Measurements from ENCODE around the gene MSANTD3. TPM values are rescaled to one million over a fixed set of nuclear protein-coding genes. Genes with fewer than 3 reads are reported as not detected.

Gene MSANTD3
- total and polyA plus RNA-seq, 3 donors from 2014 or later = 11.5 to 24.9 (median 16.9) TPM

GRCh38 chr9:100394816-100395215, 32.1 kb upstream of the MSANTD3 start:
- no peak overlapping the region for H3K27ac ChIP-seq
- no peaks in the 10 kb centered on the region for H3K36me3 ChIP-seq (ENCODE audit: low read depth, missing control alignments)
- WGBS, 2 donors = 84% methylated on average over 2 of the region's 2 CpGs
- no peak for DNase-seq
- intact Hi-C loops (cut with DNase I; ENCODE audit: low total_unique reads) = no loop called here
- TF ChIP-seq POLR2A (IDR thresholded peaks at IDR 0.05) (no peak), CTCF (IDR thresholded peaks at IDR 0.05) (no peak)
- no peaks in the 10 kb centered on the region for H3K4me1 ChIP-seq
- H3K9me3 ChIP-seq = no peaks in the 10 kb centered on the region
- no peaks in the 10 kb centered on the region for H3K27me3 ChIP-seq
- H3K4me3 ChIP-seq = no peak overlapping the region

GRCh38 chr9:100396769-100397168, 30.2 kb upstream of the MSANTD3 start:
- no peaks in the 10 kb centered on the region for H3K4me1 ChIP-seq
- TF ChIP-seq POLR2A (IDR thresholded peaks at IDR 0.05) (no peak), CTCF (IDR thresholded peaks at IDR 0.05) (no peak)
- H3K4me3 ChIP-seq = no peak overlapping the region
- H3K36me3 ChIP-seq (ENCODE audit: low read depth, missing control alignments) = no peaks in the 10 kb centered on the region
- no peak overlapping the region for H3K27ac ChIP-seq
- intact Hi-C loops (cut with DNase I; ENCODE audit: low total_unique reads) = no loop called here
- no peak for DNase-seq
- no peaks in the 10 kb centered on the region for H3K27me3 ChIP-seq
- 85 to 87% methylated on average over 9 of the region's 9 CpGs for WGBS, 2 donors
- no peaks in the 10 kb centered on the region for H3K9me3 ChIP-seq

- H3K27ac ChIP-seq = no peak overlapping the region
- TF ChIP-seq POLR2A (IDR thresholded peaks at IDR 0.05) (no peak), CTCF (IDR thresholded peaks at IDR 0.05) (no peak)
Measured at GRCh38 chr9:100397529-100398266, 29.2 kb upstream of the MSANTD3 start.

GRCh38 chr9:100401042-100401441, 25.9 kb upstream of the MSANTD3 start:
- H3K9me3 ChIP-seq = no peaks in the 10 kb centered on the region
- H3K36me3 ChIP-seq (ENCODE audit: low read depth, missing control alignments) = no peaks in the 10 kb centered on the region
- 100% methylated on average over 1 of the region's 1 CpG for whole genome bisulfite sequencing, 2 donors
- TF ChIP-seq POLR2A (IDR thresholded peaks at IDR 0.05) = no peak
- TF ChIP-seq CTCF (IDR thresholded peaks at IDR 0.05) = no peak
- no peak overlapping the region for H3K4me3 ChIP-seq
- no peak for DNase-seq
- no peaks in the 10 kb centered on the region for H3K4me1 ChIP-seq
- H3K27ac ChIP-seq = no peak overlapping the region
- intact Hi-C loops (cut with DNase I; ENCODE audit: low total_unique reads) = no loop called here
- no peaks in the 10 kb centered on the region for H3K27me3 ChIP-seq

More at GRCh38 chr9:100397529-100398266, 29.2 kb upstream of the MSANTD3 start:
- intact Hi-C loops (cut with DNase I; ENCODE audit: low total_unique reads) = no loop called here
- H3K27me3 ChIP-seq = no peaks in the 10 kb centered on the region
- 83 to 87% methylated on average over 3 of the region's 3 CpGs for WGBS, 2 donors
- H3K9me3 ChIP-seq = no peaks in the 10 kb centered on the region
- DNase-seq = no peak
- H3K4me1 ChIP-seq = no peaks in the 10 kb centered on the region
- H3K36me3 ChIP-seq (ENCODE audit: low read depth, missing control alignments) = no peaks in the 10 kb centered on the region
- H3K4me3 ChIP-seq = no peak overlapping the region

- Histone ChIP-seq H3K9me3 (no peaks in the 10 kb centered on the region), H3K36me3 (ENCODE audit: low read depth, missing control alignments) (no peaks in the 10 kb centered on the region), H3K27ac (no peak overlapping the region), H3K27me3 (no peaks in the 10 kb centered on the region), H3K4me1 (no peaks in the 10 kb centered on the region), H3K4me3 (no peak overlapping the region)
- WGBS, 2 donors = 52 to 63% methylated on average over 1 of the region's 1 CpG
- no peak for DNase-seq
- intact Hi-C loops (cut with DNase I; ENCODE audit: low total_unique reads) = no loop called here
- TF ChIP-seq CTCF (IDR thresholded peaks at IDR 0.05) = no peak
- TF ChIP-seq POLR2A (IDR thresholded peaks at IDR 0.05) = no peak
Measured at GRCh38 chr9:100406962-100407361, 20.0 kb upstream of the MSANTD3 start.
